Parathyroid adenoma (tissue), 2 donors: ENCODE measurements around the gene TLE1.

Experiments
- H2AFZ ChIP-seq: fragments of 300-600 bp; sonication (generic); one replicate; pipeline ENCODE4 v1.7.0; 2017; ENCODE audit warnings: antibody characterized with exemption, mild to moderate bottlenecking
- H3K27ac ChIP-seq: fragments of 300-600 bp; sonication (generic); one replicate; pipeline ENCODE4 v1.7.0; 2017
- H3K27me3 ChIP-seq: fragments of 300-600 bp; sonication (generic); one replicate; pipeline ENCODE4 v1.7.0; 2017; ENCODE audit warnings: low read length; ENCODE audit not compliant: control insufficient read depth, insufficient read depth
- H3K36me3 ChIP-seq: fragments of 300-600 bp; sonication (generic); one replicate; pipeline ENCODE4 v1.7.0; 2017; ENCODE audit warnings: low read length; ENCODE audit not compliant: control insufficient read depth, insufficient read depth
- H3K4me1 ChIP-seq: fragments of 300-600 bp; sonication (generic); one replicate; pipeline ENCODE4 v1.7.0; 2017; ENCODE audit warnings: control low read depth
- H3K4me2 ChIP-seq: fragments of 300-600 bp; sonication (generic); one replicate; pipeline ENCODE4 v1.7.0; 2017; ENCODE audit warnings: low read length
- H3K4me3 ChIP-seq: fragments of 300-600 bp; sonication (generic); one replicate; pipeline ENCODE4 v1.7.0; 2017; ENCODE audit warnings: low read depth, low read length
- H3K79me2 ChIP-seq: fragments of 300-600 bp; sonication (generic); one replicate; pipeline ENCODE4 v1.7.0; 2017; ENCODE audit warnings: control low read depth
- H3K9ac ChIP-seq: fragments of 300-600 bp; sonication (generic); one replicate; pipeline ENCODE4 v1.7.0; 2017; ENCODE audit warnings: mild to moderate bottlenecking
- H3K9me3 ChIP-seq: fragments of 300-600 bp; sonication (generic); one replicate; pipeline ENCODE4 v1.7.0; 2017; ENCODE audit warnings: low read length; ENCODE audit not compliant: control insufficient read depth
- TF ChIP-seq, protein P1 (sequence below): fragments of 300-600 bp; sonication (generic); IDR thresholded peaks from one replicate; pipeline ENCODE4 v1.7.0; 2017; ENCODE audit warnings: antibody characterized with exemption, mild to moderate bottlenecking
- donor health status: primary hyperparathyroidism.

The TLE1 gene

DNA sequence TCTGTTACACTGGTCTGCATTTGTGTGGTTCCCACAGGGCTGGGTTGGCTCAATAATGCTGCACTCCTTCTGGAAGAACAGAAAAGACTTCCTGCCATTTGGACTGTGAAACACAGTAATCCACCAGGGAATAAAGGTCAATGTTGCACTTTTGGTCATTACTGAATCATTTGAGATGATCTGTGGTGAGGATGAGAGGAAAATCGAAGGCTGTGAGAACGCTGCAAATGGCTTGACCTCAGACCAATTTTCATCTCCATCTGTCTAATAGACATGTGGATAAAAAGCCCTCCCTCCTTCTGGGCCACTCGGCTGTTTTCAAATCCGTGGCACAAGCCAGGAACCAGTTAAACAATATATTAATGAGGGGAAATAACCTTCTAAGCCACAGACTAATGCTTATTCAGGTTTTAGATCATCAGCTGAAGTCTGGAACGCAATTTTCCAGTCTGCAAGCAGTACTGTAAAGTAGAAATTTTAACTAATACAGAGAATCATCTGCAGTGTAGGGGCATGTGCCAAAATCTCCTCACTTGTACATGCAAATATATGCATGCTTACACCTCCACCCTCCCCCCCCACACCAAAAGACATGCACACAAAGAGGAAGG, 20.2 kb downstream of the TLE1 start:
- Histone ChIP-seq H3K36me3 (no peaks in the 10 kb centered on the region), H3K9ac (no peak overlapping the region), H2AFZ (no peak overlapping the region), H3K4me1 (peaks cover 3% of the 10 kb centered on the region), H3K27ac (no peak overlapping the region), H3K27me3 (no peaks in the 10 kb centered on the region), H3K9me3 (no peaks in the 10 kb centered on the region), H3K4me2 (no peak overlapping the region), H3K4me3 (no peak overlapping the region), H3K79me2 (no peaks in the 10 kb centered on the region)
- TF ChIP-seq, protein P1, sequence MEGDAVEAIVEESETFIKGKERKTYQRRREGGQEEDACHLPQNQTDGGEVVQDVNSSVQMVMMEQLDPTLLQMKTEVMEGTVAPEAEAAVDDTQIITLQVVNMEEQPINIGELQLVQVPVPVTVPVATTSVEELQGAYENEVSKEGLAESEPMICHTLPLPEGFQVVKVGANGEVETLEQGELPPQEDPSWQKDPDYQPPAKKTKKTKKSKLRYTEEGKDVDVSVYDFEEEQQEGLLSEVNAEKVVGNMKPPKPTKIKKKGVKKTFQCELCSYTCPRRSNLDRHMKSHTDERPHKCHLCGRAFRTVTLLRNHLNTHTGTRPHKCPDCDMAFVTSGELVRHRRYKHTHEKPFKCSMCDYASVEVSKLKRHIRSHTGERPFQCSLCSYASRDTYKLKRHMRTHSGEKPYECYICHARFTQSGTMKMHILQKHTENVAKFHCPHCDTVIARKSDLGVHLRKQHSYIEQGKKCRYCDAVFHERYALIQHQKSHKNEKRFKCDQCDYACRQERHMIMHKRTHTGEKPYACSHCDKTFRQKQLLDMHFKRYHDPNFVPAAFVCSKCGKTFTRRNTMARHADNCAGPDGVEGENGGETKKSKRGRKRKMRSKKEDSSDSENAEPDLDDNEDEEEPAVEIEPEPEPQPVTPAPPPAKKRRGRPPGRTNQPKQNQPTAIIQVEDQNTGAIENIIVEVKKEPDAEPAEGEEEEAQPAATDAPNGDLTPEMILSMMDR: no peak

DNA sequence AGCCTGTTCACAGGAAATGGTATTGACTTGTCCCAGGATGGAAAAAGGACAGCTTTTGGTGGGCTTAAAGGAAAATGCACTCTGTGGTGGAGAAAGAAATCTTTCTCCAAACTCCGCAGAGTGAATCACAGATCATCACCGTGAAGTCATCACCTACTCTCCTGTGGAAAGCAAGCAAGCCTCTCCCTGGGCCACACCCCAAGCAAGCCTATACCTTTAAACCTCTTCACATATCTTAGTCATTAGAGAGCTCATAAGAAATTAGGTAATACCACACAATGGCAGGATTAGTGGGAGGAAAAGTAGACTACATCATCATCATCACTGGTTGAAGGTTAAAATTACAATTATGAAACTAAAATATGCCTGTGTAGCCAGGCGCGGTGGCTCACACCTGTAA, 23.2 kb downstream of the TLE1 start:
- H3K27me3 ChIP-seq: no peaks in the 10 kb centered on the region
- H2AFZ ChIP-seq: no peak overlapping the region
- H3K27ac ChIP-seq: no peak overlapping the region
- H3K36me3 ChIP-seq: no peaks in the 10 kb centered on the region
- TF ChIP-seq, protein P1: no peak
- no peak overlapping the region for H3K4me3 ChIP-seq
- H3K4me1 ChIP-seq: peaks cover 3% of the 10 kb centered on the region
- H3K9me3 ChIP-seq: no peaks in the 10 kb centered on the region
- H3K4me2 ChIP-seq: no peak overlapping the region
- no peak overlapping the region for H3K9ac ChIP-seq
- H3K79me2 ChIP-seq: no peaks in the 10 kb centered on the region

DNA sequence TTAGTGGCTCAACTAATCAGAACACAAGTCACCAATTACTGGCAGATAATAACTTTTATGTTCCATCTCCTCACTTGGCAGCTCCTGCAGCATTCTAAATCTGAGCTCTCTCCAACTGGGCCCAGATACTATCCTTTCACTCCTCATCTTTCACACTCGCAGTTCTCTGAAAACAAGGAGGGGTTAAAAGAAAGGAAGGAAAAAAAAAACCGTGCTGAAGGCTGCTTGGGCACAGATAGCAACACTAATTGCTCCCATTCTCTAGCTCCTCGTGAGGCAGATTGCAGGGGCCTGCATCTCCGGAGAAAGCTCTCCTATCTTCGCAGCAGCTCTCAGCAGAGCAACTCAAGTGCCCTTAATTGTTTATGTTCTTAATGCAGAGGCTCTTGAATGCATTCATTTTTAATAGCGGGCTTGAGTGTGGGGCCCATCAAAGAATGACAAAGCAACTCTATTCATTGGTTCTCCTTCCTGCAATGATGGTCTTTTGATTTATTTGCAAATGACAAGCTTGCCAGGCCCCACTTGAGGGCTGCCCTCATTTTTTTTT, 23.9 kb downstream of the TLE1 start:
- Histone ChIP-seq H3K27me3 (no peaks in the 10 kb centered on the region), H3K4me1 (peaks cover 3% of the 10 kb centered on the region), H3K9me3 (no peaks in the 10 kb centered on the region), H2AFZ (no peak overlapping the region), H3K36me3 (no peaks in the 10 kb centered on the region), H3K4me2 (no peak overlapping the region), H3K79me2 (no peaks in the 10 kb centered on the region), H3K27ac (no peak overlapping the region), H3K4me3 (no peak overlapping the region), H3K9ac (no peak overlapping the region)
- TF ChIP-seq, protein P1: no peak

DNA sequence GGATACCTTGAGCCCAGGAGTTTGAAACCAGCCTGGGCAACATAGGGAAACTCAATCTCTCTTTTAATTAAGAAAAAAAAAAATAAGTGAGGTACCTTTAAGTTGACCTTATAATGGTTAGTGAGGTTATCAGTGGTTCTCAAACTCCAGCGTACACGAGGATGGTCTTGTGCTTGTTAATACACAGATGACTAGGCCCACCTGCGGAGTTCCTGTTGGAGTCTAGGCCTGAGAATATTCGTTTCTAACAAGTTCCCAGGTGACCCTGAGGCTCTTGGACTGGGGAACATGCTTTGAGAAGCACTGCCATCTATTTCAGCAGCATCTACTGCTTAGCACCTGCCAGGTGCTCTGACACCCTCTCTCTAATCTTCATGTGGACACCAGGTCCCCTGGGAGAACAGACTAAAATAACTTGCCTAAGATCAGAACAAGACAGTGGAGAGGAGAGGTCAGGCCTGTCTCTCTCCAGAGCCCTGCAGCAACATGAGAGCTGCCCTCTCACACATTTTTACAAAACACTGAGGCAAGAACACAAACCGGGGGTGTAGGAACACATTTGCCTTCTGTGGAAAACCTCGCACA, 24.6 kb downstream of the TLE1 start:
- H3K4me3 ChIP-seq: no peak overlapping the region
- H3K27me3 ChIP-seq: no peaks in the 10 kb centered on the region
- no peaks in the 10 kb centered on the region for H3K36me3 ChIP-seq
- H3K4me2 ChIP-seq: no peak overlapping the region
- H3K4me1 ChIP-seq: peaks cover 3% of the 10 kb centered on the region
- no peaks in the 10 kb centered on the region for H3K9me3 ChIP-seq
- TF ChIP-seq, protein P1: no peak
- H2AFZ ChIP-seq: no peak overlapping the region
- H3K27ac ChIP-seq: no peak overlapping the region
- no peak overlapping the region for H3K9ac ChIP-seq
- no peaks in the 10 kb centered on the region for H3K79me2 ChIP-seq

DNA sequence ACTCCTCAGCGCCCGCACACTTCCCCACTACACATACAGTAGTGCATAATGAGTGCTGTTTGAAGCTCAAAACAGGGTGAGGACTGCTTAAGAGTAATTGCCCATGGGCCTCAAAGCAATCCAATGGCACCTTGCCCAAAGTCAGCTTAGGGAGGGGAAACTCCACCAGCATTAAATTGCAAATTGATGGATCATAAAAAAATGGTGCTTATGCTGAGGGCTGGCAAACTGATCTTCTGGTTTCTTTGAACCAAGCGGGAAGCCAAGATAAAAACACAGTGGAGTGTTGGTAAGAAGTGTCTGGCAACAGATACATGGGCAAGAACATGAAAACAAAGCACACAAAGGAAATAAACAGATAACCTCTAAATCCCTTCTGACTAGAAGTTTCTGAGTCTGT, 28.0 kb downstream of the TLE1 start:
- Histone ChIP-seq H3K4me1 (peaks cover 3% of the 10 kb centered on the region), H3K27me3 (no peaks in the 10 kb centered on the region), H3K27ac (no peak overlapping the region), H3K4me2 (no peak overlapping the region), H2AFZ (no peak overlapping the region), H3K9ac (no peak overlapping the region), H3K79me2 (no peaks in the 10 kb centered on the region), H3K9me3 (no peaks in the 10 kb centered on the region), H3K4me3 (no peak overlapping the region), H3K36me3 (no peaks in the 10 kb centered on the region)
- TF ChIP-seq, protein P1: no peak
